IMR-90 (cell line): ENCODE measurements around the gene SBSN. TPM values are rescaled to one million over a fixed set of nuclear protein-coding genes. Genes with fewer than 3 reads are reported as not detected.

Experiments used
- ATAC-seq: fragments of 200-7000 bp; cut with Tn5 transposase; 2 replicates; pipeline ENCODE4 v1.9.1; 2020; ENCODE audit warnings: low read depth, mild to moderate bottlenecking, moderate library complexity
- BruUV-seq: library from RNA; stranded (reverse); fragments of 400-500 nt; replicated peaks from 2 replicates; lab custom pipeline; 2021; lab: Mats Ljungman, UMichigan
- CTCF ChIA-PET: fragments of 300-600 bp; formaldehyde crosslinking; extraction: SDS; loops from one replicate; lab custom pipeline; 2021; ENCODE audit warnings: antibody characterized with exemption; lab: Yijun Ruan, JAX
- POLR2A ChIA-PET: fragments of 300-600 bp; sonication (Branson Sonifier 250); formaldehyde crosslinking; loops from one replicate; lab custom pipeline; 2022; ENCODE audit warnings: antibody characterized with exemption; ENCODE audit not compliant: unreplicated experiment; lab: Charles Lee
- DNase-seq: peaks from one replicate; pipeline ENCODE4 v3.0.0; 2013
- H2AFZ ChIP-seq: replicated peaks from 2 replicates; pipeline ENCODE3; 2013; ENCODE audit warnings: low read length, mild to moderate bottlenecking; ENCODE audit not compliant: poor library complexity
- H2AK5ac ChIP-seq: 2 replicates; pipeline ENCODE4 v1.6.1; 2013; ENCODE audit warnings: low read depth, low read length, inconsistent platforms
- H2AK9ac ChIP-seq: replicated peaks from 2 replicates; pipeline ENCODE3; 2013; ENCODE audit warnings: mild to moderate bottlenecking, low read depth, low read length, moderate library complexity; ENCODE audit not compliant: poor library complexity
- H2BK120ac ChIP-seq: 2 replicates; pipeline ENCODE4 v1.6.1; 2013; ENCODE audit warnings: low read depth, low read length, inconsistent platforms
- H2BK15ac ChIP-seq: 3 replicates; pipeline ENCODE4 v1.6.1; 2013; ENCODE audit warnings: low read depth, low read length, inconsistent platforms
- H2BK20ac ChIP-seq: 2 replicates; pipeline ENCODE4 v1.6.1; 2013; ENCODE audit warnings: low read depth, mild to moderate bottlenecking, inconsistent platforms, low read length, moderate library complexity
- H2BK5ac ChIP-seq: 2 replicates; pipeline ENCODE4 v1.6.1; 2013; ENCODE audit warnings: mild to moderate bottlenecking, low read depth, low read length, inconsistent platforms; ENCODE audit not compliant: poor library complexity, severe bottlenecking
- H3K14ac ChIP-seq: replicated peaks from 2 replicates; pipeline ENCODE4 v1.6.1; 2013; ENCODE audit warnings: low read depth, low read length, inconsistent platforms
- H3K18ac ChIP-seq: 2 replicates; pipeline ENCODE4 v1.6.1; 2013; ENCODE audit warnings: low read depth, low read length, control low read depth
- H3K23ac ChIP-seq: 2 replicates; pipeline ENCODE4 v1.6.1; 2013; ENCODE audit warnings: low read depth, low read length, inconsistent platforms
- H3K27ac ChIP-seq: 2 replicates; pipeline ENCODE4 v1.5.1; 2013; ENCODE audit warnings: mild to moderate bottlenecking, control low read depth, low read length; ENCODE audit not compliant: insufficient read depth
- H3K27me3 ChIP-seq: 2 replicates; pipeline ENCODE4 v1.6.1; 2013; ENCODE audit warnings: low read length; ENCODE audit not compliant: control insufficient read depth, insufficient read depth
- H3K36me3 ChIP-seq: 2 replicates; pipeline ENCODE4 v1.6.1; 2013; ENCODE audit warnings: low read length, mixed read lengths; ENCODE audit not compliant: control insufficient read depth, insufficient read depth
- H3K4ac ChIP-seq: 2 replicates; pipeline ENCODE4 v1.6.1; 2013; ENCODE audit warnings: low read depth, low read length, inconsistent platforms
- H3K4me1 ChIP-seq: 2 replicates; pipeline ENCODE4 v1.6.1; 2013; ENCODE audit warnings: low read length, mixed read lengths; ENCODE audit not compliant: control insufficient read depth, insufficient read depth
- H3K4me2 ChIP-seq: 2 replicates; pipeline ENCODE4 v1.6.1; 2013; ENCODE audit warnings: low read depth, mild to moderate bottlenecking, control low read depth, low read length, moderate library complexity
- H3K4me3 ChIP-seq: 2 replicates; pipeline ENCODE4 v1.5.1; 2013; ENCODE audit warnings: low read depth, mild to moderate bottlenecking, control low read depth, low read length, moderate library complexity; ENCODE audit not compliant: insufficient read depth
- H3K56ac ChIP-seq: 2 replicates; pipeline ENCODE4 v1.6.1; 2013; ENCODE audit warnings: low read length, inconsistent platforms; ENCODE audit not compliant: insufficient read depth; ENCODE audit errors: extremely low read depth
- H3K79me1 ChIP-seq, 2 experiments: 2 replicates each; pipeline ENCODE4 v1.6.1; 2013; ENCODE audit warnings: low read length in 2 of 2, inconsistent platforms in 1 of 2, low read depth in 1 of 2
- H3K9ac ChIP-seq: 2 replicates; pipeline ENCODE4 v1.6.1; 2013; ENCODE audit warnings: low read depth, low read length, control low read depth
- H3K9me1 ChIP-seq: 2 replicates; pipeline ENCODE4 v1.6.1; 2013; ENCODE audit warnings: low read length, inconsistent platforms; ENCODE audit not compliant: insufficient read depth
- H3K9me3 ChIP-seq: 2 replicates; pipeline ENCODE4 v1.6.1; 2013; ENCODE audit warnings: low read length; ENCODE audit not compliant: control insufficient read depth, insufficient read depth
- H4K20me1 ChIP-seq: 2 replicates; pipeline ENCODE4 v1.6.1; 2013; ENCODE audit warnings: low read length, inconsistent platforms; ENCODE audit not compliant: insufficient read depth
- H4K5ac ChIP-seq: 2 replicates; pipeline ENCODE4 v1.6.1; 2013; ENCODE audit warnings: mild to moderate bottlenecking, low read depth, low read length, control low read depth
- H4K8ac ChIP-seq, 2 experiments: 2 replicates each; pipeline ENCODE4 v1.6.1; 2013; ENCODE audit warnings: low read depth in 2 of 2, low read length in 2 of 2, control low read depth in 1 of 2, inconsistent platforms in 1 of 2
- H4K91ac ChIP-seq: 2 replicates; pipeline ENCODE4 v1.6.1; 2013; ENCODE audit warnings: low read depth, low read length, inconsistent platforms; ENCODE audit not compliant: insufficient read depth
- BHLHE40 ChIP-seq: fragments of 150-350 bp; IDR thresholded peaks from 2 replicates; pipeline ENCODE4 v1.6.1; 2016; ENCODE audit warnings: mild to moderate bottlenecking, low read depth, low read length
- CEBPB ChIP-seq: IDR thresholded peaks from 2 replicates; pipeline ENCODE4 v1.6.1; 2012; ENCODE audit warnings: low read depth, low read length, improper control_type of control experiment
- CHD1 ChIP-seq: IDR thresholded peaks from 2 replicates; pipeline ENCODE4 v1.6.1; 2012; ENCODE audit warnings: low read depth, low read length, improper control_type of control experiment
- FOS ChIP-seq: fragments of 150-350 bp; IDR thresholded peaks from 2 replicates; pipeline ENCODE4 v1.6.1; 2016; ENCODE audit warnings: low read depth, low read length
- MAFK ChIP-seq: IDR thresholded peaks from 2 replicates; pipeline ENCODE4 v1.6.1; 2012; ENCODE audit warnings: low read depth, low read length, improper control_type of control experiment
- MAZ ChIP-seq: IDR thresholded peaks from 2 replicates; pipeline ENCODE4 v1.6.1; 2012; ENCODE audit warnings: low read depth, mild to moderate bottlenecking, low read length, improper control_type of control experiment, moderate library complexity, borderline replicate concordance
- MXI1 ChIP-seq: IDR thresholded peaks from 2 replicates; pipeline ENCODE4 v1.6.1; 2012; ENCODE audit warnings: low read depth, mild to moderate bottlenecking, low read length, moderate library complexity, borderline replicate concordance
- NFE2L2 ChIP-seq: fragments of 150-350 bp; IDR thresholded peaks from 2 replicates; pipeline ENCODE4 v1.6.1; 2016; ENCODE audit warnings: low read depth, mild to moderate bottlenecking, low read length
- POLR2A ChIP-seq: IDR thresholded peaks from 2 replicates; pipeline ENCODE4 v1.6.1; 2012; ENCODE audit warnings: mild to moderate bottlenecking, low read depth, low read length
- RAD21 ChIP-seq: IDR thresholded peaks from 2 replicates; pipeline ENCODE4 v1.6.1; 2012; ENCODE audit warnings: low read length, improper control_type of control experiment
- RCOR1 ChIP-seq: IDR thresholded peaks from 2 replicates; pipeline ENCODE4 v1.6.1; 2012; ENCODE audit warnings: mild to moderate bottlenecking, low read length, improper control_type of control experiment; ENCODE audit not compliant: insufficient replicate concordance
- RFX5 ChIP-seq: IDR thresholded peaks from 2 replicates; pipeline ENCODE4 v1.8.0; 2012; ENCODE audit warnings: low read depth, mild to moderate bottlenecking, low read length, moderate library complexity
- SMC3 ChIP-seq: fragments of 150-350 bp; IDR thresholded peaks from 2 replicates; pipeline ENCODE4 v1.6.1; 2016; ENCODE audit warnings: low read depth, mild to moderate bottlenecking, antibody characterized with exemption, low read length, moderate library complexity
- WGBS, 2 experiments: methylation state at CpG; one replicate each; pipeline versions ENCODE4 v1.1.5 to v1.1.7; 2013; ENCODE audit warnings: missing lambda C conversion rate in 2 of 2; ENCODE audit not compliant: insufficient read length in 1 of 2; ENCODE audit errors: extremely low coverage in 2 of 2; 5-methylcytosine and 5-hydroxymethylcytosine counted together
- dilution Hi-C: fragments of 300-500 bp; cut with HindIII; formaldehyde crosslinking; loops from one replicate; pipeline ENCODE4 v1.14.3; 2018; ENCODE audit warnings: low sequenced_read_pairs; ENCODE audit not compliant: unreplicated experiment
- in situ Hi-C: fragments of 300-500 bp; cut with MboI; formaldehyde crosslinking; loops from 3 replicates; pipeline ENCODE4 v1.14.3; 2019; ENCODE audit warnings: low sequenced_read_pairs, inconsistent platforms, mixed read lengths
- intact Hi-C: fragments of 100-400 bp; cut with micrococcal nuclease; formaldehyde crosslinking; loops from 2 replicates; pipeline ENCODE4 v1.10.0; 2022
- polyA plus RNA-seq, 3 experiments: library from polyadenylated mRNA; depleted of rRNA; stranded (reverse); fragments of >200 nt; gene quantifications; 2 replicates each; pipeline ENCODE4 v1.2.3, GENCODE V29; 2012; ENCODE audit warnings: low replicate concordance in 1 of 3
- total RNA-seq: library from RNA; depleted of rRNA; stranded (reverse); fragments of >200 nt; gene quantifications from 2 replicates; pipeline ENCODE4 v1.2.3, GENCODE V29; 2012
- TF ChIP-seq, protein P1 (sequence below): fragments of 150-350 bp; IDR thresholded peaks from 2 replicates; pipeline ENCODE4 v1.6.1; 2016; ENCODE audit warnings: low read depth, mild to moderate bottlenecking, low read length, moderate library complexity, borderline replicate concordance
- TF ChIP-seq, protein P2 (sequence below): conservative IDR thresholded peaks from 2 replicates; pipeline ENCODE4 v1.5.1; 2012; ENCODE audit warnings: mild to moderate bottlenecking, low read depth, low read length, improper control_type of control experiment
- TF ChIP-seq, protein P3 (sequence below): fragments of 150-350 bp; IDR thresholded peaks from 2 replicates; pipeline ENCODE4 v1.6.1; 2017; ENCODE audit warnings: mild to moderate bottlenecking, antibody characterized with exemption, low read length, low read depth

Gene SBSN
- total and polyA plus RNA-seq, 2 of the 4 experiments (the other 2 are of a cell fraction): 0.72 to 6.4 TPM

DNA sequence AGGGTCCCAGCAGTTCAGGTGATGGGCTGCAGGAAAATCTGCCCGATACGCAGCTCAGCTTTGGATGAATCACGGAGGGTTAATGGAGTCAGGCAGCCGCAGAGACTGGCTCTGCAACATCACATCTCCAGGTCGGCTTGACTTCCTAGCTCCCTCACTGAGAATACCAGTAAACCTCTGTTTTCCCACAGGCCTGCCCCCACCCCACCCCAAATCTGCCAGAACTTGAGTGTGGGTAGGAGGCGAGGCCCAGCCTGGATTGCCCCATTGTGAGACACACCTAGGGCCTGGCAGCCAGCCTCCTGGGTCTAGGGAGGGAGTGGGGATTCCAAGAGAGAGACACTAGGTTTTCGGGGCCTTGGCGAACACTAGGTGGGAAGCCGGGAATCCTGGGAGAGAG, 34.1 kb downstream of the SBSN start:
- H2BK120ac ChIP-seq: no peak overlapping the region
- no peak overlapping the region for H2AK9ac ChIP-seq
- H3K4me2 ChIP-seq: no peak overlapping the region
- H2BK15ac ChIP-seq: no peak overlapping the region
- no peak overlapping the region for H3K27ac ChIP-seq
- H3K14ac ChIP-seq: no peak overlapping the region
- TF ChIP-seq FOS (no peak), NFE2L2 (no peak), MXI1 (no peak), POLR2A (no peak), BHLHE40 (no peak), CHD1 (no peak), RFX5 (no peak), MAZ (no peak), SMC3 (no peak), RAD21 (no peak), MAFK (no peak), CEBPB (no peak), RCOR1 (no peak)
- TF ChIP-seq, protein P1, sequence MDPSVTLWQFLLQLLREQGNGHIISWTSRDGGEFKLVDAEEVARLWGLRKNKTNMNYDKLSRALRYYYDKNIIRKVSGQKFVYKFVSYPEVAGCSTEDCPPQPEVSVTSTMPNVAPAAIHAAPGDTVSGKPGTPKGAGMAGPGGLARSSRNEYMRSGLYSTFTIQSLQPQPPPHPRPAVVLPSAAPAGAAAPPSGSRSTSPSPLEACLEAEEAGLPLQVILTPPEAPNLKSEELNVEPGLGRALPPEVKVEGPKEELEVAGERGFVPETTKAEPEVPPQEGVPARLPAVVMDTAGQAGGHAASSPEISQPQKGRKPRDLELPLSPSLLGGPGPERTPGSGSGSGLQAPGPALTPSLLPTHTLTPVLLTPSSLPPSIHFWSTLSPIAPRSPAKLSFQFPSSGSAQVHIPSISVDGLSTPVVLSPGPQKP: no peak
- TF ChIP-seq, protein P2, sequence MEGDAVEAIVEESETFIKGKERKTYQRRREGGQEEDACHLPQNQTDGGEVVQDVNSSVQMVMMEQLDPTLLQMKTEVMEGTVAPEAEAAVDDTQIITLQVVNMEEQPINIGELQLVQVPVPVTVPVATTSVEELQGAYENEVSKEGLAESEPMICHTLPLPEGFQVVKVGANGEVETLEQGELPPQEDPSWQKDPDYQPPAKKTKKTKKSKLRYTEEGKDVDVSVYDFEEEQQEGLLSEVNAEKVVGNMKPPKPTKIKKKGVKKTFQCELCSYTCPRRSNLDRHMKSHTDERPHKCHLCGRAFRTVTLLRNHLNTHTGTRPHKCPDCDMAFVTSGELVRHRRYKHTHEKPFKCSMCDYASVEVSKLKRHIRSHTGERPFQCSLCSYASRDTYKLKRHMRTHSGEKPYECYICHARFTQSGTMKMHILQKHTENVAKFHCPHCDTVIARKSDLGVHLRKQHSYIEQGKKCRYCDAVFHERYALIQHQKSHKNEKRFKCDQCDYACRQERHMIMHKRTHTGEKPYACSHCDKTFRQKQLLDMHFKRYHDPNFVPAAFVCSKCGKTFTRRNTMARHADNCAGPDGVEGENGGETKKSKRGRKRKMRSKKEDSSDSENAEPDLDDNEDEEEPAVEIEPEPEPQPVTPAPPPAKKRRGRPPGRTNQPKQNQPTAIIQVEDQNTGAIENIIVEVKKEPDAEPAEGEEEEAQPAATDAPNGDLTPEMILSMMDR: no peak
- TF ChIP-seq, protein P3, sequence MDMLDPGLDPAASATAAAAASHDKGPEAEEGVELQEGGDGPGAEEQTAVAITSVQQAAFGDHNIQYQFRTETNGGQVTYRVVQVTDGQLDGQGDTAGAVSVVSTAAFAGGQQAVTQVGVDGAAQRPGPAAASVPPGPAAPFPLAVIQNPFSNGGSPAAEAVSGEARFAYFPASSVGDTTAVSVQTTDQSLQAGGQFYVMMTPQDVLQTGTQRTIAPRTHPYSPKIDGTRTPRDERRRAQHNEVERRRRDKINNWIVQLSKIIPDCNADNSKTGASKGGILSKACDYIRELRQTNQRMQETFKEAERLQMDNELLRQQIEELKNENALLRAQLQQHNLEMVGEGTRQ: no peak
- H3K27me3 ChIP-seq: peaks cover 37% of the 10 kb centered on the region
- H3K18ac ChIP-seq: no peak overlapping the region
- no peak overlapping the region for H3K4ac ChIP-seq
- H4K8ac ChIP-seq: no peak overlapping the region
- intact Hi-C loops: no loop called here
- ChIA-PET CTCF (no interaction called here), POLR2A (no interaction called here)
- H4K91ac ChIP-seq: no peak overlapping the region
- no peak overlapping the region for H3K56ac ChIP-seq
- no TSS peak for BruUV-seq
- H3K9ac ChIP-seq: no peak overlapping the region
- H3K4me1 ChIP-seq: no peaks in the 10 kb centered on the region
- DNase-seq: no peak
- no peak for ATAC-seq
- no peak overlapping the region for H2BK20ac ChIP-seq
- H3K36me3 ChIP-seq: no peaks in the 10 kb centered on the region
- H3K79me1 ChIP-seq: no peaks in the 10 kb centered on the region
- no peak overlapping the region for H4K5ac ChIP-seq
- H2BK5ac ChIP-seq: no peak overlapping the region
- WGBS, 2 experiments: no CpG with 5 or more reads among the region's 9 CpGs
- dilution Hi-C loops: no loop called here
- no peaks in the 10 kb centered on the region for H4K20me1 ChIP-seq
- H2AFZ ChIP-seq: no peak overlapping the region
- no peak overlapping the region for H3K23ac ChIP-seq
- H3K9me3 ChIP-seq: no peaks in the 10 kb centered on the region
- H2AK5ac ChIP-seq: no peak overlapping the region
- H3K9me1 ChIP-seq: no peaks in the 10 kb centered on the region
- in situ Hi-C loops: no loop called here
- no peak overlapping the region for H3K4me3 ChIP-seq
